Activated naive CD8-positive, alpha-beta T cell treated with anti-CD3 and anti-CD28 coated beads, Interleukin-2, amount 10 ng/mL, durations not matched to agents 7 days and 5 days (primary cell): ENCODE measurements around the gene NPNT. TPM values are rescaled to one million over a fixed set of nuclear protein-coding genes. Genes with fewer than 3 reads are reported as not detected.

Source experiments
- ATAC-seq: fragments of 150-1000 bp; cut with Tn5 transposase; one replicate; pipeline ENCODE4 v1.10.0; 2021; ENCODE audit warnings: low read depth, moderate library complexity
- POLR2A ChIA-PET: fragments of 350-600 bp; sonication (Branson Sonifier 250); formaldehyde crosslinking; loops from one replicate; lab custom pipeline; 2021; ENCODE audit warnings: antibody characterized with exemption; lab: Charles Lee
- DNase-seq: peaks from one replicate; pipeline ENCODE4 v3.0.0; 2021
- H3K27ac Mint-ChIP-seq: one replicate; pipeline ENCODE4 v1.8.0; 2022; ENCODE audit warnings: mild to moderate bottlenecking, mixed read lengths
- H3K27me3 Mint-ChIP-seq: one replicate; pipeline ENCODE4 v1.8.0; 2022; ENCODE audit warnings: mild to moderate bottlenecking, moderate library complexity, mixed read lengths
- H3K36me3 Mint-ChIP-seq: one replicate; pipeline ENCODE4 v1.8.0; 2021; ENCODE audit warnings: mild to moderate bottlenecking, mixed read lengths
- H3K4me1 Mint-ChIP-seq: one replicate; pipeline ENCODE4 v1.8.0; 2021; ENCODE audit warnings: mixed read lengths
- H3K4me3 Mint-ChIP-seq: one replicate; pipeline ENCODE4 v1.8.0; 2022; ENCODE audit warnings: mild to moderate bottlenecking, moderate library complexity, mixed read lengths
- H3K9me3 Mint-ChIP-seq: one replicate; pipeline ENCODE4 v1.8.0; 2021; ENCODE audit warnings: mixed read lengths
- total RNA-seq, 2 experiments: library from RNA; stranded (reverse); gene quantifications; one replicate each; pipeline ENCODE4 v1.2.3, GENCODE V29; 2021

NPNT gene
- total RNA-seq, 2 experiments from 2014 or later = not detected

GRCh38 chr4:105965183-105965800 lies 70.0 kb downstream of the NPNT start:
- DNase-seq = no peak
- H3K27ac Mint-ChIP-seq = no peak overlapping the region
- H3K27me3 Mint-ChIP-seq = no peaks in the 10 kb centered on the region
- H3K4me3 Mint-ChIP-seq = no peak overlapping the region
- H3K4me1 Mint-ChIP-seq = no peaks in the 10 kb centered on the region
- POLR2A ChIA-PET = no interaction called here
- ATAC-seq = no peak
- H3K9me3 Mint-ChIP-seq = no peaks in the 10 kb centered on the region
- no peaks in the 10 kb centered on the region for H3K36me3 Mint-ChIP-seq

- no peaks in the 10 kb centered on the region for H3K36me3 Mint-ChIP-seq
- H3K4me3 Mint-ChIP-seq = no peak overlapping the region
- H3K9me3 Mint-ChIP-seq = no peaks in the 10 kb centered on the region
- no peaks in the 10 kb centered on the region for H3K4me1 Mint-ChIP-seq
- POLR2A ChIA-PET = no interaction called here
- peaks cover 3% of the 10 kb centered on the region for H3K27me3 Mint-ChIP-seq
- DNase-seq = no peak
- ATAC-seq = no peak
- H3K27ac Mint-ChIP-seq = no peak overlapping the region
Measured at GRCh38 chr4:105966051-105966450, 70.8 kb downstream of the NPNT start.

- ATAC-seq (no peak), DNase-seq (no peak)
- H3K36me3 Mint-ChIP-seq = no peaks in the 10 kb centered on the region
- no peak overlapping the region for H3K4me3 Mint-ChIP-seq
- H3K4me1 Mint-ChIP-seq = no peaks in the 10 kb centered on the region
- peaks cover 5% of the 10 kb centered on the region for H3K27me3 Mint-ChIP-seq
- no peak overlapping the region for H3K27ac Mint-ChIP-seq
- POLR2A ChIA-PET = no interaction called here
- H3K9me3 Mint-ChIP-seq = no peaks in the 10 kb centered on the region
Measured at GRCh38 chr4:105967058-105967658, 71.9 kb downstream of the NPNT start.

- Mint-ChIP-seq H3K4me3 (no peak overlapping the region), H3K4me1 (no peaks in the 10 kb centered on the region), H3K9me3 (peaks cover 1% of the 10 kb centered on the region), H3K27me3 (peaks cover 7% of the 10 kb centered on the region), H3K27ac (no peak overlapping the region), H3K36me3 (no peaks in the 10 kb centered on the region)
- POLR2A ChIA-PET = no interaction called here
- ATAC-seq (no peak), DNase-seq (no peak)
Measured at GRCh38 chr4:105969575-105969974, 74.3 kb downstream of the NPNT start.

- DNase-seq (no peak), ATAC-seq (no peak)
- Mint-ChIP-seq H3K36me3 (no peaks in the 10 kb centered on the region), H3K27me3 (peaks cover 7% of the 10 kb centered on the region), H3K4me3 (no peak overlapping the region), H3K4me1 (no peaks in the 10 kb centered on the region), H3K27ac (no peak overlapping the region), H3K9me3 (peaks cover 1% of the 10 kb centered on the region)
- POLR2A ChIA-PET = no interaction called here
Measured at GRCh38 chr4:105970371-105970770, 75.1 kb downstream of the NPNT start.

GRCh38 chr4:105971036-105971435 lies 75.8 kb downstream of the NPNT start:
- no peaks in the 10 kb centered on the region for H3K4me1 Mint-ChIP-seq
- no peaks in the 10 kb centered on the region for H3K36me3 Mint-ChIP-seq
- ATAC-seq (no peak), DNase-seq (no peak)
- peaks cover 7% of the 10 kb centered on the region for H3K27me3 Mint-ChIP-seq
- H3K27ac Mint-ChIP-seq = no peak overlapping the region
- POLR2A ChIA-PET = no interaction called here
- peaks cover 1% of the 10 kb centered on the region for H3K9me3 Mint-ChIP-seq
- no peak overlapping the region for H3K4me3 Mint-ChIP-seq

GRCh38 chr4:105972946-105973621 lies 77.8 kb downstream of the NPNT start:
- Mint-ChIP-seq H3K4me3 (no peak overlapping the region), H3K36me3 (no peaks in the 10 kb centered on the region), H3K27ac (no peak overlapping the region), H3K27me3 (peaks cover 7% of the 10 kb centered on the region), H3K9me3 (peaks cover 1% of the 10 kb centered on the region), H3K4me1 (no peaks in the 10 kb centered on the region)
- ATAC-seq (no peak), DNase-seq (no peak)
- POLR2A ChIA-PET = no interaction called here

GRCh38 chr4:105976915-105977314 lies 81.6 kb downstream of the NPNT start:
- Mint-ChIP-seq H3K27ac (no peak overlapping the region), H3K36me3 (no peaks in the 10 kb centered on the region), H3K9me3 (peaks cover 1% of the 10 kb centered on the region), H3K27me3 (peaks cover 2% of the 10 kb centered on the region), H3K4me1 (no peaks in the 10 kb centered on the region), H3K4me3 (no peak overlapping the region)
- POLR2A ChIA-PET = no interaction called here
- ATAC-seq = no peak
- DNase-seq = no peak

- Mint-ChIP-seq H3K4me3 (no peak overlapping the region), H3K4me1 (no peaks in the 10 kb centered on the region), H3K9me3 (no peaks in the 10 kb centered on the region), H3K27ac (no peak overlapping the region), H3K27me3 (no peaks in the 10 kb centered on the region), H3K36me3 (no peaks in the 10 kb centered on the region)
- ATAC-seq = no peak
- POLR2A ChIA-PET = no interaction called here
- no peak for DNase-seq
Measured at GRCh38 chr4:105978684-105979296, 83.5 kb downstream of the NPNT start.

GRCh38 chr4:105979506-105979905 lies 84.2 kb downstream of the NPNT start:
- no peak for ATAC-seq
- H3K27me3 Mint-ChIP-seq = no peaks in the 10 kb centered on the region
- DNase-seq = no peak
- POLR2A ChIA-PET = no interaction called here
- H3K4me1 Mint-ChIP-seq = no peaks in the 10 kb centered on the region
- H3K9me3 Mint-ChIP-seq = no peaks in the 10 kb centered on the region
- H3K36me3 Mint-ChIP-seq = no peaks in the 10 kb centered on the region
- no peak overlapping the region for H3K4me3 Mint-ChIP-seq
- H3K27ac Mint-ChIP-seq = no peak overlapping the region

- DNase-seq (no peak), ATAC-seq (no peak)
- H3K27me3 Mint-ChIP-seq = no peaks in the 10 kb centered on the region
- POLR2A ChIA-PET = no interaction called here
- H3K4me1 Mint-ChIP-seq = no peaks in the 10 kb centered on the region
- H3K9me3 Mint-ChIP-seq = peaks cover 1% of the 10 kb centered on the region
- H3K27ac Mint-ChIP-seq = no peak overlapping the region
- no peak overlapping the region for H3K4me3 Mint-ChIP-seq
- no peaks in the 10 kb centered on the region for H3K36me3 Mint-ChIP-seq
Measured at GRCh38 chr4:105988671-105989070, 93.4 kb downstream of the NPNT start.

GRCh38 chr4:105989485-105990242 lies 94.4 kb downstream of the NPNT start:
- POLR2A ChIA-PET = no interaction called here
- DNase-seq (no peak), ATAC-seq (no peak)
- Mint-ChIP-seq H3K36me3 (no peaks in the 10 kb centered on the region), H3K27me3 (no peaks in the 10 kb centered on the region), H3K27ac (no peak overlapping the region), H3K4me1 (no peaks in the 10 kb centered on the region), H3K4me3 (no peak overlapping the region), H3K9me3 (peaks cover 1% of the 10 kb centered on the region)

GRCh38 chr4:105990933-105991332 lies 95.7 kb downstream of the NPNT start:
- no peak overlapping the region for H3K4me3 Mint-ChIP-seq
- POLR2A ChIA-PET = no interaction called here
- no peaks in the 10 kb centered on the region for H3K27me3 Mint-ChIP-seq
- H3K36me3 Mint-ChIP-seq = no peaks in the 10 kb centered on the region
- H3K4me1 Mint-ChIP-seq = no peaks in the 10 kb centered on the region
- H3K9me3 Mint-ChIP-seq = peaks cover 1% of the 10 kb centered on the region
- no peak for DNase-seq
- H3K27ac Mint-ChIP-seq = no peak overlapping the region
- no peak for ATAC-seq
